ENCODE results near the gene TWSG1.
"Not testable (repeated sequence)": the region's sequence is repeated elsewhere in the genome, so short reads cannot be mapped to it uniquely, and the experiment has no call there.

The TWSG1 gene

GRCh38 chr18:9424235-9424634, 89.7 kb downstream of the TWSG1 start:
- not testable (repeated sequence) for H2BK5ac ChIP-seq (ENCODE audit: low read depth, low read length, poor library complexity, severe bottlenecking); H3K4me3 ChIP-seq (ENCODE audit: insufficient read depth in 1 of 2, low read depth in 1 of 2, low read length in 2 of 2); H3K4me2 ChIP-seq (ENCODE audit: low read length, poor library complexity, severe bottlenecking); H3K14ac ChIP-seq (ENCODE audit: low read length in 2 of 2); H2AFZ ChIP-seq (ENCODE audit: low read depth, low read length); H3K36me3 ChIP-seq (ENCODE audit: control insufficient read depth in 1 of 2, insufficient read depth in 2 of 2, low read depth in 1 of 2, low read length in 2 of 2); H3K23ac ChIP-seq (ENCODE audit: low read length in 2 of 2); H2BK15ac ChIP-seq (ENCODE audit: low read depth, poor library complexity, severe bottlenecking); H2BK120ac ChIP-seq (ENCODE audit: low read depth, low read length); H4K91ac ChIP-seq (ENCODE audit: low read length); H2AK5ac ChIP-seq (ENCODE audit: low read length, severe bottlenecking); H3K79me1 ChIP-seq (replicated peaks; ENCODE audit: low read length, poor library complexity, severe bottlenecking); H3K4me1 ChIP-seq (ENCODE audit: control insufficient read depth, insufficient read depth, low read depth, low read length); DNase-seq; H3K4ac ChIP-seq (ENCODE audit: low read depth in 1 of 2, low read length in 2 of 2); H4K8ac ChIP-seq (ENCODE audit: low read length); H3K18ac ChIP-seq (ENCODE audit: low read depth in 1 of 2, low read length in 2 of 2); H3K9ac ChIP-seq (ENCODE audit: low read length); H2BK12ac ChIP-seq (ENCODE audit: low read length in 2 of 2); H3K27ac ChIP-seq (ENCODE audit: low read length, poor library complexity, severe bottlenecking); H3K27me3 ChIP-seq (ENCODE audit: control insufficient read depth in 1 of 2, insufficient read depth in 1 of 2, low read length in 2 of 2)
- H3K9me3 ChIP-seq (ENCODE audit: control insufficient read depth, low read length), result peaks cover 22% of the 10 kb centered on the region
- WGBS, result 85% methylated on average over 5 of the region's 5 CpGs

- Histone ChIP-seq H2BK12ac (ENCODE audit: low read length in 2 of 2) (no peak overlapping the region), H2AK5ac (ENCODE audit: low read length, severe bottlenecking) (no peak overlapping the region), H3K27ac (ENCODE audit: low read length, poor library complexity, severe bottlenecking) (no peak overlapping the region), H2BK5ac (ENCODE audit: low read depth, low read length, poor library complexity, severe bottlenecking) (no peak overlapping the region), H3K36me3 (ENCODE audit: control insufficient read depth in 1 of 2, insufficient read depth in 2 of 2, low read depth in 1 of 2, low read length in 2 of 2) (no peaks in the 10 kb centered on the region), H3K14ac (ENCODE audit: low read length in 2 of 2) (no peak overlapping the region), H4K91ac (ENCODE audit: low read length) (no peak overlapping the region), H3K4ac (ENCODE audit: low read depth in 1 of 2, low read length in 2 of 2) (no peak overlapping the region), H3K4me3 (ENCODE audit: insufficient read depth in 1 of 2, low read depth in 1 of 2, low read length in 2 of 2) (no peak overlapping the region), H3K27me3 (ENCODE audit: control insufficient read depth in 1 of 2, insufficient read depth in 1 of 2, low read length in 2 of 2) (no peaks in the 10 kb centered on the region), H2BK120ac (ENCODE audit: low read depth, low read length) (no peak overlapping the region), H3K18ac (ENCODE audit: low read depth in 1 of 2, low read length in 2 of 2) (no peak overlapping the region), H3K4me1 (ENCODE audit: control insufficient read depth, insufficient read depth, low read depth, low read length) (no peaks in the 10 kb centered on the region), H3K4me2 (ENCODE audit: low read length, poor library complexity, severe bottlenecking) (no peak overlapping the region), H2BK15ac (ENCODE audit: low read depth, poor library complexity, severe bottlenecking) (no peak overlapping the region), H4K8ac (ENCODE audit: low read length) (no peak overlapping the region), H3K9ac (ENCODE audit: low read length) (no peak overlapping the region), H3K79me1 (replicated peaks; ENCODE audit: low read length, poor library complexity, severe bottlenecking) (no peaks in the 10 kb centered on the region), H3K9me3 (ENCODE audit: control insufficient read depth, low read length) (peaks cover 22% of the 10 kb centered on the region), H3K23ac (ENCODE audit: low read length in 2 of 2) (no peak overlapping the region), H2AFZ (ENCODE audit: low read depth, low read length) (no peak overlapping the region)
- DNase-seq, result no peak
- 86% methylated on average over 7 of the region's 7 CpGs for WGBS
These were observed 92.2 kb downstream of the TWSG1 start for GRCh38 chr18:9426753-9427152.

GRCh38 chr18:9428301-9428706, 93.7 kb downstream of the TWSG1 start:
- Histone ChIP-seq H3K9ac (ENCODE audit: low read length) (no peak overlapping the region), H3K23ac (ENCODE audit: low read length in 2 of 2) (no peak overlapping the region), H2AFZ (ENCODE audit: low read depth, low read length) (no peak overlapping the region), H3K18ac (ENCODE audit: low read depth in 1 of 2, low read length in 2 of 2) (no peak overlapping the region), H3K27ac (ENCODE audit: low read length, poor library complexity, severe bottlenecking) (no peak overlapping the region), H3K4ac (ENCODE audit: low read depth in 1 of 2, low read length in 2 of 2) (no peak overlapping the region), H3K4me1 (ENCODE audit: control insufficient read depth, insufficient read depth, low read depth, low read length) (no peaks in the 10 kb centered on the region), H3K79me1 (replicated peaks; ENCODE audit: low read length, poor library complexity, severe bottlenecking) (no peaks in the 10 kb centered on the region), H3K27me3 (ENCODE audit: control insufficient read depth in 1 of 2, insufficient read depth in 1 of 2, low read length in 2 of 2) (no peaks in the 10 kb centered on the region), H3K4me3 (ENCODE audit: insufficient read depth in 1 of 2, low read depth in 1 of 2, low read length in 2 of 2) (no peak overlapping the region), H2BK12ac (ENCODE audit: low read length in 2 of 2) (no peak overlapping the region), H2BK5ac (ENCODE audit: low read depth, low read length, poor library complexity, severe bottlenecking) (no peak overlapping the region), H4K91ac (ENCODE audit: low read length) (no peak overlapping the region), H3K36me3 (ENCODE audit: control insufficient read depth in 1 of 2, insufficient read depth in 2 of 2, low read depth in 1 of 2, low read length in 2 of 2) (no peaks in the 10 kb centered on the region), H3K4me2 (ENCODE audit: low read length, poor library complexity, severe bottlenecking) (no peak overlapping the region), H3K14ac (ENCODE audit: low read length in 2 of 2) (no peak overlapping the region), H2AK5ac (ENCODE audit: low read length, severe bottlenecking) (no peak overlapping the region), H3K9me3 (ENCODE audit: control insufficient read depth, low read length) (peaks cover 20% of the 10 kb centered on the region), H2BK120ac (ENCODE audit: low read depth, low read length) (no peak overlapping the region), H4K8ac (ENCODE audit: low read length) (no peak overlapping the region), H2BK15ac (ENCODE audit: low read depth, poor library complexity, severe bottlenecking) (no peak overlapping the region)
- no peak for DNase-seq
- WGBS, result 92% methylated on average over 9 of the region's 11 CpGs

GRCh38 chr18:9428862-9429661, 94.5 kb downstream of the TWSG1 start:
- H2AK5ac ChIP-seq (ENCODE audit: low read length, severe bottlenecking), result no peak overlapping the region
- no peak overlapping the region for H2AFZ ChIP-seq (ENCODE audit: low read depth, low read length)
- H3K27ac ChIP-seq (ENCODE audit: low read length, poor library complexity, severe bottlenecking), result no peak overlapping the region
- H2BK15ac ChIP-seq (ENCODE audit: low read depth, poor library complexity, severe bottlenecking), result no peak overlapping the region
- H3K4ac ChIP-seq (ENCODE audit: low read depth in 1 of 2, low read length in 2 of 2), result no peak overlapping the region
- H3K36me3 ChIP-seq (ENCODE audit: control insufficient read depth in 1 of 2, insufficient read depth in 2 of 2, low read depth in 1 of 2, low read length in 2 of 2), result no peaks in the 10 kb centered on the region
- H3K9me3 ChIP-seq (ENCODE audit: control insufficient read depth, low read length), result peaks cover 12% of the 10 kb centered on the region
- H2BK12ac ChIP-seq (ENCODE audit: low read length in 2 of 2), result no peak overlapping the region
- H4K8ac ChIP-seq (ENCODE audit: low read length), result no peak overlapping the region
- peaks cover 1% of the 10 kb centered on the region for H3K4me1 ChIP-seq (ENCODE audit: control insufficient read depth, insufficient read depth, low read depth, low read length)
- H3K14ac ChIP-seq (ENCODE audit: low read length in 2 of 2), result no peak overlapping the region
- no peaks in the 10 kb centered on the region for H3K79me1 ChIP-seq (replicated peaks; ENCODE audit: low read length, poor library complexity, severe bottlenecking)
- H3K4me3 ChIP-seq (ENCODE audit: insufficient read depth in 1 of 2, low read depth in 1 of 2, low read length in 2 of 2), result no peak overlapping the region
- H3K18ac ChIP-seq (ENCODE audit: low read depth in 1 of 2, low read length in 2 of 2), result no peak overlapping the region
- no peak overlapping the region for H2BK120ac ChIP-seq (ENCODE audit: low read depth, low read length)
- no peak for DNase-seq
- H3K9ac ChIP-seq (ENCODE audit: low read length), result no peak overlapping the region
- H4K91ac ChIP-seq (ENCODE audit: low read length), result no peak overlapping the region
- WGBS, result over 99% methylated on average over 6 of the region's 6 CpGs
- no peak overlapping the region for H2BK5ac ChIP-seq (ENCODE audit: low read depth, low read length, poor library complexity, severe bottlenecking)
- no peaks in the 10 kb centered on the region for H3K27me3 ChIP-seq (ENCODE audit: control insufficient read depth in 1 of 2, insufficient read depth in 1 of 2, low read length in 2 of 2)
- H3K23ac ChIP-seq (ENCODE audit: low read length in 2 of 2), result no peak overlapping the region
- H3K4me2 ChIP-seq (ENCODE audit: low read length, poor library complexity, severe bottlenecking), result no peak overlapping the region
